ENCODE measurements around the gene OR52N1. TPM values are rescaled to one million over a fixed set of nuclear protein-coding genes. Genes with fewer than 3 reads are reported as not detected.
A peak's percentile ranks its signal among the peaks of the same experiment; 100 is the strongest.

OR52N1 gene
- not detected for polyA plus RNA-seq (2012; ENCODE audit: insufficient read depth, insufficient read length)

DNA sequence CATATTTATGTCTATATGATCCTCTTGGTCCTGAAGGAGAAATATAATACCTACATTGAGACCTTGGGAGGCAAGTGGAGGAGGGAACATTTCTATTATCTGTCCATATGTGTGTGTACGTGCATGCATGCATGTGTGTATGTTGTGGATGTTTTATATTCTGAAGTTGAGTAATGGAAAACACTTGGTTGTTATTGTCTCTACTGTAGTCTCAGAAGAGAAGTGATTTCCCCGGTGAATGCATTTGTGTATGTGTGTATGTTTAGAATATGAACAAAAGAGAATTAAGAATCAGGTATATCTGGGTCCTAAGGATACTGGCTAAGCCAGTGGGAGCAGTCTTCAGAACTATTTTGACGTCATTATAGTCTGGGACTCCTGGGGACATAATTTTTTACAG, at the start of gene OR52N1:
OR52N1 (minus strand) TSS at position 101 of the 400 bp plus-strand sequence. CDS start 2,449 bp downstream, outside the sequence.
- H3K4me3 ChIP-seq (ENCODE audit: low read length): no peak within 1 kb of the TSS
- no peak for DNase-seq (ENCODE audit: low read depth, low spot score)

DNA sequence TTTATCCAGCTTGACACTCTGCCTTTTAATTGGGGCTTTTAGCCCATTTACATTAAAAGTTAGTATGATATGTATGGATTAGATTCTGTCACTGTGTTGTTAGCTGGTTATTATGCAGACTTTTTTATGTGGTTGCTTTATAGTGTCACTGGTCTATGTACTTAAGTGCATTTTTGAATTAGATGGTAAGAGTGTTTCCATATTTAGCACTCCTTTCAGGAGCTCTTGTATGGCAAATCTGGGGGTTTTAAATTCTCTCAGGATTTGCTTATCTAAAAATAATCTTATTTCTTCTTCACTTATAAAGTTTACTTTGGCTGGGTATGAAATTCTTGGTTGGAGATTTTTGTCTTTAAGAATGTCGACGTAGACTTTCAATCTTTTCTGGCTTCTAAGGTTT, 46.6 kb upstream of the OR52N1 start:
- DNase-seq (ENCODE audit: low read depth, low spot score): no peak
- H3K4me3 ChIP-seq (ENCODE audit: low read length): no peak overlapping the region

- no peak overlapping the region for H3K4me3 ChIP-seq (ENCODE audit: low read length)
- DNase-seq (ENCODE audit: low read depth, low spot score): no peak
Measured at GRCh38 chr11:5833446-5833845, 42.4 kb upstream of the OR52N1 start.

DNA sequence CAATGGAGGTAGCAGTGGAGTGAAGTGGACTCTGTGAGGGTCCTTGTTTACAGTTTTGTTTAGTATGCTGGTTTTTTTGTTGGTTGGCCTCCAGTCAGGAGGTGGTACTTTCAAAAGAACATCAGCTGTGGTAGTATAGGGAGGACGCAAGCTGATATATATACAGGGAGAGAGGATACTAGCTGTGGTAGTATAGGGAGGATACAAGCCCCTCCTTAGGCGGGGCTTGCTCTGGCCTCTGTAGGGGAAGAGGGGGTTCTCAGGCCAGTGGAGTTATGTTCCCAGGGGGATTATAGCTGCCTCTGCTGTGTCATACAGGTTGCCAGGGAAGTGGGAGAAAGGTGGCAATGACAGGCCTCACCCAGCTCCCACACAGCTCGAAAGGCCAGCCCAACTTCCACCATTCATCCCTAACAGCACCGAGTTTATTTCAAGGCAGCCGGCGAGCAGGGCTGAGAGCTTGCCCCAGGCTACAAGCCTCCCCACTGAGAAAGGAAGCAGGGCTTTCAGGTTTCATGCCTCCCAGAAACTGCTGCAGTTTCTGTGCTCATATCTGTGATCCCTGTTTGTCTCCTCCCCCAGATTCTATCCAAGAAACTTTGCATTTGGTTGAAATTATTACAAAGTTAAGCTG, 40.2 kb upstream of the OR52N1 start:
- no peak overlapping the region for H3K4me3 ChIP-seq (ENCODE audit: low read length)
- DNase-seq (ENCODE audit: low read depth, low spot score): no peak

DNA sequence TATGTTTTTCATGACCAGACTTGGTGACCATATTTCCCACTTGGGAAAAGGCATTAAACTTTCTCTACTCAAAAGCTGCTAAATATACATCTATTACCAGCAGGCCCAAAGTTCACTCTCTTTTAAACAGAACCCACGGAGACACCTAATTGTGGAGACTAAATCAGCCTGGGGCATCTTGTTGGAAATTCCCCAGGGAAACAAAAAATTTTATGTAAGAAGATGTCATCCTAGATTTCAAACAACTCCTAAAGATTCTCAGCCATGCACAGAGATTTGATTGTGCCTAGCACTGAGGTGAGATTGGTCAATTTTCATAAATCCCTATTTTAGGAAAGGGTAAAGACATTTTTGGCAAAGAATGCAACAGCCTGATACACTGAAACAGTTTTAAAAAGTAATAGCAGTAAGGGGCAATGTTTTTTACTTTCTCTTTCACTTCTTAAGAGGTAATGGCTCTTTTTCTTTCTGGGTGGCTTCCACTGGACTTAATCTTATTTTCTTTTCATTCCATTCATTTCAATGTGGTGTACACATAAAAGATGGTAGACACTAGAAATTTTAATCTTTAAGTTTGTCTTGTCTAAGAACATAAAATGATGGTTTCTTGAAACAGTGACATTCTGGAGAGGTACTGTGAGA, 27.3 kb upstream of the OR52N1 start:
- H3K4me3 ChIP-seq (ENCODE audit: low read length): no peak overlapping the region
- no peak for DNase-seq (ENCODE audit: low read depth, low spot score)

DNA sequence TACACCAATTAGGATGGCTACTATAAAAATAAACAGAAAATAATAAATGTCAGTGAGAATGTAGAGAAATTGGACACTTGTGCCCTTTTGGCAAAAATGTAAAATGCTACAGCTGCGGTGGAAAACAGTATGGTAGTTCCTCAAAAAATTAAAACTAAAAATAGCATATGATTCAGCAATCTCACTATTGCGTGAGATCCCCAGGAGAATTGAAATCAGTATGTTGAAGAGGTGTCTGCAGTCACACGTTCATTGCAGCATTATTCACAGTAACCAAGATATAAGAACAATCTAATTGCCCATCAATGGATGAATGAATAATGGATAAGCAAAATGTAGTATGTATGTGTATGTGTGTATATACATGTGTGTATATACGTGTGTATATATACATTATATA, 24.5 kb upstream of the OR52N1 start:
- DNase-seq (ENCODE audit: low read depth, low spot score): no peak
- no peak overlapping the region for H3K4me3 ChIP-seq (ENCODE audit: low read length)

DNA sequence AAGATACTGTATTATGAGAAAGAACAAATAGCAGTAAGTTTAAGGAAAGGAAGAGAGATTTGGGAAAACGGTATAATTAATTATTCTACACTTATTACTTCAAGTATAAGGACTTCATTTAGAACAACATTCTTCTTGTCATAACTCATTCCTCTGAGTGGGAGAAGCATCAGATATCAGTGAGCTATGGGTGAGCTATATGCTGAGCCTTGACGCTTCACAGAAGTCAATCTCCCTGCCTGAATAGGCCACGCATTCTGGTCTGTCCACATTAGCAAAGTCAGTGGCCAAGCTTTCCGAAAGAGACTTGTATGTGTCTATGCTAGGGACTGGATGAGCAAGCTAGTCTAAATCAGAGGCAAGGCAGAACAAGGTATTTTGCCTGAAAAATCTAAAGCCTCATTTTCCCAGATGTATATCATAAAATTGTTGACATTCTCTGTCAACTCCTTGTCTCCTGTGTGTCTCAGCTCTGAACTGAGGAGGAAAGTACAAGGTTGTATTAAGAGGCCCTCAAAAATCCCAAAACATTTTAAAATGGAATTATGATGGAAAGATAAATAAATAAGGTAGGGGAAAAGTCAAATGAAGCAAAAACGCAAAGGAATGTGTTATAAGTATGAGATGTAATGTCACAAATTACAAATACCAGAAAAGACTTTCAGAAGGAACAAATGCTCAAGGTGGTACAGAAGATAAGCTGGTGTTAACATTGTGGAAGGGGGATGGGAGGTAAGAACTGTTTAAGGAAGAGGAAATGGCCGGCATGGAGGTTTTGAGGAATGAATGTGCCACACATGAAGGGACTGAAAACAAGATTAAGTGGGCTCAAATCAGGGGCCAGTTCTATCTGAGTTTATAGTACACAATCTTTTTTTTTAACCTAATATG, 19.1 kb upstream of the OR52N1 start:
- DNase-seq (ENCODE audit: low read depth, low spot score): no peak

DNA sequence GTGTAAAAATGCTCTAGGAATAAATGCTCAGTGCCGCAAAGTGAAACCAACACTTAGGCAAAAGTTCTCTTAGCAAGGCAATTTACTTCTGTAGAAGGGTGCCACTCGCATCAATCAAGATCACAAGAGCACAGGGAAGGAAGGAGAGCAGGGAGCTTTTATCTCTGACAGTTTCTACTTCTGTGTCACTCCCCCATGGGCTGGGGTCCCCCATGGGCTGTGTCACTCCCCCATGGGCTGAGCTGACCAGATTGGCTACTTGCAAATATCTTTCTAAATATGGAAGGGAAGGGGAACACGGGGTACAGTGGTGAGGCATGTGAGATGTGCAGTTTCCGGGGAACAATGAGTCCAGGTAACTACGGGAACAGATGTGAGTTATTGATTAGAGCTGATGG, 18.1 kb upstream of the OR52N1 start:
- H3K4me3 ChIP-seq (ENCODE audit: low read length): peak overlapping the region; percentile 55
- DNase-seq (ENCODE audit: low read depth, low spot score): peak; percentile 12

More for the DNA sequence above, 19.1 kb upstream of the OR52N1 start:
- no peak overlapping the region for H3K4me3 ChIP-seq (ENCODE audit: low read length)

DNA sequence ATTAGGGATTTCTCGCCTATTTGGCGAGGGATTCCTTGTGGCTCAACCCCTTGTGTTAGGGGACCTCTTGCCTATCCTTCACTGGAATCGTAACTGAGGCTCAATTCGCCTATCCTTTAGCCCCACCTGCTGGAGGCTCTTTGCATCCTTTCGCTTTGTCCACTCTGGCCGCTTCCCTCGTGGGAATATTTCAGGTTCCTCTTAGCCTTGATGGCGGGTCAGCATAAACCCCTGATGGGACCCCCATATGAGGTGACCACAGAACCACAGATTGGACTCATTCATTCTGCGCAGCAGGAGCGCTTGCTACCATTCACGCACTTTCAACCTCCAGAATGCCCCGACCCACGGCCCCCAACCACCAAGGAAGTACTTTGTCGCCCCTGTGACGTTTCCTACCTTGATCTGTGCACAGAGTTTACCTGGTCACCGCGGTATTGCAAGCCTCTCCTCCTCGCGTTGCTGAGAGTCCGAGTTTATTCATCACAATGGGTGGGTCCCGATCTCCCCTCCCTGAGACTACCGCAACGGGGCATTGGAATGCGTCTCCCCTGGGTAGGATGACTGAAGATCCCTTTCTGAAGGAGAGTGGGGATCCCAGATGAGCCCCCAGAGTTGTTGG, 17.5 kb upstream of the OR52N1 start, which contains the start of gene OR52N2:
OR52N2 (plus strand) TSS at position 425 of the 622 bp plus-strand sequence. CDS start 11,412 bp downstream, outside the sequence.
- H3K4me3 ChIP-seq (ENCODE audit: low read length): peak within 1 kb of the TSS; percentile 55
- DNase-seq (ENCODE audit: low read depth, low spot score): peak; percentile 60

DNA sequence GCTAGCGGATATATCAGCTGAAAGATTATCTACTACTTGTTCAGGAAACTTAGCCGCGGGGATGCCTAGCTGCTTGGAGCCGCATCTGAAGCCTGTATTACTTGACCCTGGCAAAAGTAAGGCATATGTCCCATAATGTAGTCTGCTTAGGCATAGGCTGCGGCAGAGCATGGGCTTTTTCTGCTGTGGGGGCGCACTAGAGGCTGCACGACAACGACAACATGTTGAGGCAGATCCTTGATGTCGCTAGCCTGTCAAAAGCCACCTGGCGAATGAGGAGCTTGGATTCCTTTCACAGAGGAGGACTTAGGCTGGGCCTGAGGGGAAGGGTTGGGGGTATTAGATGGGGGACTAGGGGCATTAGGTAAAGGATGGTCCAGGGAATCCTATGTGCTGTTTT, 16.5 kb upstream of the OR52N1 start:
- no peak for DNase-seq (ENCODE audit: low read depth, low spot score)
- H3K4me3 ChIP-seq (ENCODE audit: low read length): no peak overlapping the region

DNA sequence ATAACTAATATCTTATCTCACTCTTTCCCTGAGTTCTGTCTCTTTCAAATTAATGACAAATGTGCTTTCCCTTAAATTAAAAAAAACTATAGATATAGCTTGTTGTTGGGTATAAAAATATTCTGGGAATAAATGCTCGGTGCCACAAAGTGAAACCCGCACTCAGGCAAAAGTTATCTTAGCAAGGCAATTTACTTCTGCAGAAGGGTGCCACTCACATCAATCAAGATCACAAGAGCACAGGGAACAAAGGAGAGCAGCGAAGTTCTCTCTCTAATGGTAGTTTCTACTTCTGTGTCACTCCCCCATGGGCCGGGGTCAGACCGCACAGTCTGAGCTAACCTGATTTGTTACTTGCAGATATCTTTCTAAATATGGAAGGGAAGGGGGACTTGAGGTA, 12.9 kb upstream of the OR52N1 start:
- H3K4me3 ChIP-seq (ENCODE audit: low read length): no peak overlapping the region
- DNase-seq (ENCODE audit: low read depth, low spot score): no peak

GRCh38 chr11:5796541-5796940, 5.5 kb upstream of the OR52N1 start:
- H3K4me3 ChIP-seq (ENCODE audit: low read length): no peak overlapping the region
- DNase-seq (ENCODE audit: low read depth, low spot score): no peak

- no peak within 1 kb of the TSS for H3K4me3 ChIP-seq (ENCODE audit: low read length)
- no peak for DNase-seq (ENCODE audit: low read depth, low spot score)
Measured at GRCh38 chr11:5783255-5783654, 7.8 kb downstream of the OR52N1 start, which contains the start of gene OR52N5. Gene OR52N5, minus strand, starts transcription at chr11:5783355. Its CDS starts 4,721 bp downstream, at chr11:5778634.

GRCh38 chr11:5767056-5767455, 24.0 kb downstream of the OR52N1 start:
- DNase-seq (ENCODE audit: low read depth, low spot score): no peak
- no peak overlapping the region for H3K4me3 ChIP-seq (ENCODE audit: low read length)

DNA sequence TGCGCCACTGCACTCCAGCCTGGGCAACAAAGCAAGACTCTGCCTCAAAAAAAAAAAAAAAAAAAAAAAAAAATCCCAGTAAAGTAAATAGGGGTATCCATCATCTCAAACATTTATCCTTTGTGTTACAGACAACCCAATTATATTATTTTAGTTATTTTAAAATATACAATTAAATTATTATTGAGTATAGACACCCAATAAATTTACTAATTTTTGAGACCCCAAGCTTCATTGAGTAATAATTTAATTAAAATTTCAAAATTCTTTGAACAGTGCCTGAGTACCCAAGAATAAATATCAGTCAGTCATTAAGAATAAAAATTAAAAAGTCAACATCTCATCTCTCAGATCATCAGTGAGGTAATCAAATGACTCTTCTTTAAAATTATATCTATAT, 37.1 kb downstream of the OR52N1 start, which contains the start of gene OR52N4:
OR52N4 (plus strand) TSS at position 301 of the 400 bp plus-strand sequence. CDS start 498 bp downstream, outside the sequence.
- no peak for DNase-seq (ENCODE audit: low read depth, low spot score)
- H3K4me3 ChIP-seq (ENCODE audit: low read length): no peak within 1 kb of the TSS

DNA sequence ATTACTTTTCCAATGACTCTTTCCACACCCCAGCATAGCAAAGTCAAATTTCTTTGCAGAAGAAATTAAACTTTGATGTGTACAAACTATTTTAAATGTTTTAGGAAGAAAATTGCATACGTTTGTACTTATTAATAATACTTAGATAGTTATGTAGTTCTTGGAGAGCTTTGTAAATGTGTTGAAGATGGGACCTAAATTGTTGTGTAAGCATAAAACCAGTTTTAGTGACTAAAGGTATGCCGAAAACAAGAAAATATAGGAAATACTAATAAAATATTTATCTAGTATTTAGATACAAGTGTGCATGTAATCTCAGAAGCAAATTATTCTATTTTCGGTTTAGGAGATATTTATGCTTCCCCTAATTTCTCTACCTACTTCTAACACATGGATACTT, 41.2 kb downstream of the OR52N1 start:
- H3K4me3 ChIP-seq (ENCODE audit: low read length): no peak overlapping the region
- no peak for DNase-seq (ENCODE audit: low read depth, low spot score)

DNA sequence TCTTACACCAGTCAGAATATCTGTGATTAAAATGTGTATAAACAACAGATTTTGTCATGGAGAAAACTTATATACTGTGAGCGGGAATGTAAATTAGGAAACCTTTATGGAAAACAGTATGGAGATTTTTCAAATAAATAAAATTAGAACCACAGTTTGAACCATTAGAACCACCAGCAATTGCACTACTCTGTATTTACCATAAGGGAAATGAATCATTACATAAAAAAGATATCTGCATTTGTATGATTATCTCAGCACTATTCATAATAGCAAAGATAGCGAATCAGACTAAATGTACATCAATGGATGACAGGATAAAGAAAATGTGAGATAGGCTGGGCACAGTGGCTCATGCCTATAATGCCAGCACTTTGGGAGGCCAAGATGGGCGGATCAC, 44.5 kb downstream of the OR52N1 start:
- H3K4me3 ChIP-seq (ENCODE audit: low read length): no peak overlapping the region
- no peak for DNase-seq (ENCODE audit: low read depth, low spot score)

DNA sequence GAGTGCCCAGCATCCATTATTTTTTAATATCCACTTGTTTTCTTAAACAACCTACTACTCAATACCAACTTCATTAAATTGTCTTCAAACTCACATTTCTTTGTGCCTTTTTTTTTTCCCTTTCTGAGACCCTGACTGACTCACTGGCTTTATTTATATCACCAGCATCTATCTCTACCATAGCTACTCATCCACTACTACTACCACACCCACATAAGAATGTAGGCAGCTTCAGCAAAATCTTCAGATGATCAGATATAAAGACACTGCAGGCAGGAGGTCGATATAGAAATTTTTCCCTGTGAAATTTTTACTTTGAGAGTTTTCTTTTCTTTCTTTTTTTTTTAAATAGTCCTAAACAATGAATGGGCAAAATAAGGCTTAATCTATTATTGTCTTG, 52.6 kb downstream of the OR52N1 start:
- DNase-seq (ENCODE audit: low read depth, low spot score): no peak
- H3K4me3 ChIP-seq (ENCODE audit: low read length): no peak overlapping the region

DNA sequence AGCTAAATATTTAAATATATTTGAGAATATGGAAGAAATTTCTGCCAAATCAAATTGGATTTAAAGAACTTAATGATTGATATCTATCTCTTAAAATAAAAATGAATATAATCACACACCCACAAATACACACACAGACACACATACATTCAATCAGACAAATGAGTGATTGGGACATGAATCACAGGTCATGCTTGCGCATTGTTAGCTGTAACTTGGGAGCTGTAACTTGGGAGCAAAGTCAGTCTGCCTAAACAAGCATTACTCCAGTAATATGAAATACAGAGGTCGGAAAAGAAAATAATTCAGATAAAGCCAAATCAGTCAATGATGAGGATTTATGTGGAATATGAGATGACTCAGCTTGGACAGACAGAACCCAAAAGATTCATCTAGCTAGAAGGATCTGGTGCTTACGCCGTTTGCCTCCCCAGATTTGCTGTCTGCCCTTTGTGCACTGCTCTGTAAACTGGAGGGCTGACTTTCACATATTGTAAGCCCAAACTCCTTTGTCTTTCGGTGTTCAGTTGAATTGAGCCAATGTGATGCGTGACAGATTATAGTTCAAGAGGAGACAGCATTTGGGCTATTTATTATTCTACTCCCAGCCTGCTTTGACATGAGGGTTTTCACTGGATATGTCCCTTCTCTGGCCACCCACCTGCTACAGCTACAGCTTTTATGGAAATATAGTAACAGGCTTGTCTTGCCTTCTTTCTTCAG, 53.2 kb downstream of the OR52N1 start:
- no peak for DNase-seq (ENCODE audit: low read depth, low spot score)
- H3K4me3 ChIP-seq (ENCODE audit: low read length): no peak overlapping the region

Measured in Jurkat, Clone E6-1 (cell line).